HK-2 (cell line): ENCODE measurements around the gene AHSA1.
A peak's percentile ranks its signal among the peaks of the same experiment; 100 is the strongest.
"Not testable (repeated sequence)": the region's sequence is repeated elsewhere in the genome, so short reads cannot be mapped to it uniquely, and the experiment has no call there.

Experiments
- DNase-seq: peaks from one replicate; pipeline ENCODE4 v3.0.0-alpha.2; 2018; ENCODE audit not compliant: unreplicated experiment

Gene AHSA1

DNA sequence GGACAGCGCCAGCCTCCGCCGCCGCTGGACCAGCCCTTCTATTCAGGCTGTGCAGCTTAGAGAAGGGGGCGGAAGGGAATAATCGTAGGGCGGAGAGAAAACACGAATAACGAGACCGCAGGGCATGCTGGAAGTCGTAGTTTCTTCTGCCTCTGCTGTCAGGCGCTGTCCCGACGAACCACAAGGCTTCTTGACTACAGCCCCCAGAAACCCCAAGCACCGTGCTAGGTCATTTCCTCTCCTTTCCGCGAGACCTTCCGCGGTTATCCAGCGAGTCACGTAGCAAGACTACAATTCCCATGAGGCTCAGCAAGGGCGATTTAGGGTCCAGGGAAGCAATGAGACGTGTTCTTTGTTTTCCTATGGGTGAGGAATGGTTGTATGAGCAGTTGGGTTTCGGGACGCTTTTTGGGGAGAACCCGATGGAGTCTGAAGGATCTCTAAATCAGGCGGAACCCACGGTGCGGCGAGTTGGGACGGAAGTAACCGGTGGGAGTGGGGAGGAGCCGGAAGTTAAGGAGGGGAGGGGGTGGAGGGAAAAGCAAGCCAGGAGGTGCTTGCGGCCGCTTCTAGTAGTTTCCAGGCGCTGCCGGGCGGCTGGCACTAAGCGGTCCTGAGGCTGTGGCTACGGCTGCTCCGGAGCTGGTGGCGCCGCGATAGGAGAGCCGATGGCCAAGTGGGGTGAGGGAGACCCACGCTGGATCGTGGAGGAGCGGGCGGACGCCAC is at the start of gene AHSA1, which contains the start of gene VIPAS39:
TSS of gene AHSA1 (plus strand) at position 572 of the 727 bp plus-strand sequence. CDS start at position 669, 97 bp downstream.
TSS of gene VIPAS39 (minus strand) at position 80 of the 727 bp plus-strand sequence. CDS start 3,499 bp downstream, outside the sequence.
- peak; percentile 94 for DNase-seq

GRCh38 chr14:77409131-77409533 is 48.8 kb upstream of the AHSA1 start:
- peak; percentile 2 for DNase-seq

GRCh38 chr14:77415403-77416030 is 42.4 kb upstream of the AHSA1 start:
- not testable (repeated sequence) for DNase-seq

GRCh38 chr14:77416098-77416497 is 41.8 kb upstream of the AHSA1 start:
- not testable (repeated sequence) for DNase-seq

- no peak for DNase-seq
These were observed 41.1 kb upstream of the AHSA1 start for GRCh38 chr14:77416836-77417235.

GRCh38 chr14:77421201-77421600 is 36.7 kb upstream of the AHSA1 start:
- DNase-seq, result no peak

DNA sequence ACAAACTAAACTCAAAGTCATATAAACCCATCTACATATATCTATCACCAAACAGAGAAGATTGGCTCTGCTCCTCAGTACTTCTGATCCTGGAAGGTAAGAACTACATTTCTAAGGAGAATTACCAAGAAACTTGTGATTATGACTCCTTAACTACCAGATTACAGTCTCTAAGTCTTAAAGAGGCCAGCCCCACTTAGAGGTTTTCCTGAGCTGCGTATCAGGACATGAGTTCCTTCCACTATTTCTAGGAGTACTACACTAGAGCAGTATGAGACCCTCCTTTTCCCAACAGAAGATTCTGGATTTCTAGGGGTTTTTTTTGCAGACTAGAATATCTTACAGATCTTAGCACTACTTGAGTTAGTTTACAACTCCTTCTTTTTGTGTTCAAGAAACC is 34.5 kb upstream of the AHSA1 start, which contains the start of gene NOXRED1:
TSS of gene NOXRED1 (minus strand) at position 101 of the 400 bp plus-strand sequence. CDS start 634 bp downstream, outside the sequence.
- DNase-seq, result no peak

- no peak for DNase-seq
These were observed 33.0 kb upstream of the AHSA1 start for GRCh38 chr14:77424862-77425261.

GRCh38 chr14:77426396-77426795 is 31.5 kb upstream of the AHSA1 start:
- DNase-seq, result no peak

DNA sequence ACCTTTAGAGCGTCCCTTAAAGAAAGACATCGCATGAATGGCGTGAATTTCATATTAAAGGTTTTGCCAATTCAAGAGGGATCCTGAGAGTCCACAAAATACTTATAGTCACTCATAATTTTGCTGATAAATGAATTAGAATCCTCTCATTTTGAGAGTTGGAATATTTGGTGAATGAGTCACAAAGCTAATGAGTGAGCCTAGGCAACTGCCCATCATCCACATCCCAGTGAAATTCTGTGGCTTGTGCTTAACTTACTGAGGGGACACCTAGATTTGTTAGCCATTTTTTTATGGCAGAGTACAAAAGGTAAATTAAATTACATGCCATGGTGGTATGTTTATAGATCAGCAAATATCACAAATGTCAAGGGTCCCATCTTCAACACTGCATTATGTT is 21.9 kb upstream of the AHSA1 start:
- no peak for DNase-seq

GRCh38 chr14:77438596-77438995 is 19.3 kb upstream of the AHSA1 start:
- DNase-seq, result no peak

DNA sequence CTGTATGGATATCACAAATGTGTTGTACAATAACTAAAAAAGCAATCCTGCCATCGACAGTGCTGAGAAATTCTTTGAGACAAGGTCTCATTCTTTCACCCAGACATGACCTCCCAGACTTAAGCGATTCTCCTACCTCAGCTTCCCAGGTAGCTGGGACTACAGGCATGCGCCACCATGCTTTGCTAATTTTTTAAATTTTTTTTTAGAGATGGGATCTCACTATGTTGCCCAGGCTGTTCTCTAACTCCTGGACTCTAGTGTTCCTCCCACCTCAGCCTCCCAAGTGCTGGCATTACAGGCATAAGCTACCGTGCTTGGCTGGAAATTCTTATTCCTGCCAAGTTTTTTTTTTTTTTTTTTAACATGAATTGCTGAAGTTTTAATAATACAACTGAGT is 18.0 kb upstream of the AHSA1 start:
- no peak for DNase-seq

DNA sequence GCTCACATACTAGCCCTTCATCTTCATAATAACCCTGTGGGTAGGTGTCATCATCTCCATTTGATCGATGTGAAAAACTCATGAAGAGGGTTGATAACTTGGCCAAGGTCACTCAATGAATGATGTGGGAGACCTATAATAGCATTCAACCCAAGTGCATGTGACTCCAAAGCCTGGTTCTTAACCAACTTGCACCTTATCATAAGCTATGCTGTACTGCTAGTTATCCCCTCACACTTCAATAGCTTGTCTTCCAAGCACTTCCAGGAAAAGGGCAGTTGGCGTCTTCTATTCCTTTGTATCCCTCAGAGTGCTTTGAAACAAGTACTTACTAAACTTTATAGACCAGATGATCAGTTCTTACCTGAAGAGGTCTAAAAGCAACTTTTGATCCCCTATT is 15.7 kb upstream of the AHSA1 start:
- DNase-seq, result no peak

GRCh38 chr14:77455966-77456640 is 1.8 kb upstream of the AHSA1 start:
- no peak for DNase-seq

DNA sequence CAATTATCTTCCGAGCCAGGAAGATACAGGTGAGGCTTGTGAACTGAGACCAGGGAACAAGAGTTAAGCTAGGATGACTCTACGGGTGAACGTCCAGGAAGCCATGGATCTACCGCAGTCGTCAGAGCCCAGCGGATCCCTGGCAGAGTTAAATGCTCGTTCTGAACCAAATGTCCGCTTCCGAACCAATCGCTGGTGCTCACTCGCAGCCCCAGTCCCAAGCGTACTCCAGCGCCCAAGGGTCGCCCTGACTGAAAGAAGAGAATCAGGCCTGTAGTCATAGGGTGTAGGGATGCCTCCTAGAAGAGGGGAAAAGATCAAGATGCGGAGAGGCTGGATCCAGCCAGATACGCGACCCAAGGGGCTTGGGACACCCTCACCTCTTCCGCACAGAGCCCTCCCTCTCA is 775 bp upstream of the AHSA1 start:
- no peak for DNase-seq

GRCh38 chr14:77458249-77458950 is 507 bp downstream of the AHSA1 start:
- peak; percentile 50 for DNase-seq

GRCh38 chr14:77459072-77459723 is 1.3 kb downstream of the AHSA1 start:
- peak; percentile 52 for DNase-seq

DNA sequence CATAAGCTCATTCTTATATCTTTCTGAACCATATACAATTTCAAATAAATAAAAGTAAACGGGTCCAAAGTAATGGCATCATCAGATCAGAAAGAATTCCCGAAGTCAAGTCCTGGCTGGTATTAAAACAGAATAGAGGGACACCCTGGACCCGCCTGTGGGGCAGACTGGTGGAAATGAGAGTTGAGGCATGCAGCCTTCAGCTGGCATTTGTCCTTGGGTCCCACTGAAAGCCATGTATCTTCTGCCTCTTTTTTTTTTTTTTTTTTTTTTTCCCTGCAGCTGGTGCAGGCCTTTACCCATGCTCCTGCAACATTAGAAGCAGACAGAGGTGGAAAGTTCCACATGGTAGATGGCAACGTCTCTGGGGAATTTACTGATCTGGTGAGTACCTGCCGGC is 9.9 kb downstream of the AHSA1 start:
- DNase-seq, result no peak

DNA sequence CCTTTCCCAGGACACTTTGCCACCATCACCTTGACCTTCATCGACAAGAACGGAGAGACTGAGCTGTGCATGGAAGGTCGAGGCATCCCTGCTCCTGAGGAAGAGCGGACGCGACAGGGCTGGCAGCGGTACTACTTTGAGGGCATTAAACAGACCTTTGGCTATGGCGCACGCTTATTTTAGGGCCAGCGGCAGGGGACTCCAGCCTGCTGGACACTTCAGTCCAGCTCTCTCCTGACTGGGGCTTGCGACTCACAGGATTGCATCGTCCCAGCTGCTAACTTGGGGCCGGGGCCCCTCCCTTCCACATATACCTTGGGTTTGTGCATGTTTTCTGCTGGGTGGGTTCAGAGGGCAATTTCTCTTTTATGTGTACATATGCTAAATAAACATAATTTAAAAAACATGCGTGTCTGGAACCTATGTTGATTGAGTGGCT is 11.2 kb downstream of the AHSA1 start:
- no peak for DNase-seq

- DNase-seq, result no peak
These were observed 11.6 kb downstream of the AHSA1 start for GRCh38 chr14:77469539-77469938.

GRCh38 chr14:77470224-77470870 is 12.5 kb downstream of the AHSA1 start:
- no peak for DNase-seq
